IPS-20b (cell line): Measurements from ENCODE around the gene COMMD6.

Experiments
- H3K27ac ChIP-seq: one replicate; pipeline ENCODE4 v1.5.1; 2013; ENCODE audit warnings: low read length
- H3K27me3 ChIP-seq: 2 replicates; pipeline ENCODE4 v1.6.1; 2013; ENCODE audit warnings: mild to moderate bottlenecking, low read length, inconsistent platforms; ENCODE audit not compliant: insufficient read depth
- H3K36me3 ChIP-seq: 2 replicates; pipeline ENCODE4 v1.6.1; 2013; ENCODE audit warnings: low read depth, mild to moderate bottlenecking, inconsistent platforms, low read length, moderate library complexity; ENCODE audit not compliant: insufficient read depth
- H3K4me1 ChIP-seq: 2 replicates; pipeline ENCODE4 v1.6.1; 2013; ENCODE audit warnings: mild to moderate bottlenecking, control low read depth, inconsistent platforms, low read length, moderate library complexity; ENCODE audit not compliant: insufficient read depth
- H3K4me3 ChIP-seq: 2 replicates; pipeline ENCODE4 v1.5.1; 2013; ENCODE audit warnings: mild to moderate bottlenecking, low read length, inconsistent platforms
- H3K9ac ChIP-seq: 2 replicates; pipeline ENCODE4 v1.6.1; 2013; ENCODE audit warnings: low read depth, mild to moderate bottlenecking, inconsistent platforms, low read length, moderate library complexity
- H3K9me3 ChIP-seq: 2 replicates; pipeline ENCODE4 v1.6.1; 2013; ENCODE audit warnings: mild to moderate bottlenecking, low read depth, low read length, inconsistent platforms; ENCODE audit not compliant: insufficient read depth

The COMMD6 gene

GRCh38 chr13:75493156-75493555 is 44.5 kb downstream of the COMMD6 start:
- Histone ChIP-seq H3K9ac (no peak overlapping the region), H3K27me3 (no peaks in the 10 kb centered on the region), H3K4me1 (no peaks in the 10 kb centered on the region), H3K27ac (no peak overlapping the region), H3K4me3 (no peak overlapping the region), H3K36me3 (no peaks in the 10 kb centered on the region), H3K9me3 (no peaks in the 10 kb centered on the region)

- Histone ChIP-seq H3K4me1 (no peaks in the 10 kb centered on the region), H3K27ac (no peak overlapping the region), H3K9me3 (no peaks in the 10 kb centered on the region), H3K27me3 (no peaks in the 10 kb centered on the region), H3K9ac (no peak overlapping the region), H3K36me3 (no peaks in the 10 kb centered on the region), H3K4me3 (no peak overlapping the region)
Observed at GRCh38 chr13:75492389-75492788, 45.3 kb downstream of the COMMD6 start.

GRCh38 chr13:75491376-75491775 is 46.3 kb downstream of the COMMD6 start:
- H3K36me3 ChIP-seq, result no peaks in the 10 kb centered on the region
- H3K9me3 ChIP-seq, result no peaks in the 10 kb centered on the region
- 0 out of 2 replicates have a peak, but pooled peaks cover 1% of the 10 kb centered on the region for H3K4me1 ChIP-seq
- no peaks in the 10 kb centered on the region for H3K27me3 ChIP-seq
- no peak overlapping the region for H3K9ac ChIP-seq
- H3K27ac ChIP-seq, result no peak overlapping the region
- H3K4me3 ChIP-seq, result no peak overlapping the region

- Histone ChIP-seq H3K4me1 (peaks cover 12% of the 10 kb centered on the region), H3K9me3 (no peaks in the 10 kb centered on the region), H3K4me3 (no peak overlapping the region), H3K27ac (no peak overlapping the region), H3K27me3 (no peaks in the 10 kb centered on the region), H3K9ac (no peak overlapping the region), H3K36me3 (no peaks in the 10 kb centered on the region)
Observed at GRCh38 chr13:75489502-75490263, 48.0 kb downstream of the COMMD6 start.

GRCh38 chr13:75486146-75487062 is 51.2 kb downstream of the COMMD6 start:
- Histone ChIP-seq H3K27me3 (no peaks in the 10 kb centered on the region), H3K36me3 (no peaks in the 10 kb centered on the region), H3K4me3 (no peak overlapping the region), H3K9ac (peak overlapping the region; percentile 56; the same call in 1 of the 2 replicates), H3K9me3 (no peaks in the 10 kb centered on the region), H3K27ac (peak overlapping the region; percentile 16), H3K4me1 (peaks cover 17% of the 10 kb centered on the region)

- H3K9me3 ChIP-seq, result no peaks in the 10 kb centered on the region
- H3K9ac ChIP-seq, result peak overlapping the region; percentile 56; the same call in 1 of the 2 replicates
- peaks cover 17% of the 10 kb centered on the region for H3K4me1 ChIP-seq
- H3K4me3 ChIP-seq, result no peak overlapping the region
- H3K27ac ChIP-seq, result peak overlapping the region; percentile 16
- peaks cover 3% of the 10 kb centered on the region for H3K27me3 ChIP-seq
- no peaks in the 10 kb centered on the region for H3K36me3 ChIP-seq
Observed at GRCh38 chr13:75485286-75486062, 52.2 kb downstream of the COMMD6 start.

GRCh38 chr13:75482820-75483079 is 54.9 kb downstream of the COMMD6 start:
- peaks cover 12% of the 10 kb centered on the region for H3K27me3 ChIP-seq
- H3K4me3 ChIP-seq, result peak overlapping the region; percentile 93
- peak overlapping the region; percentile 78 for H3K9ac ChIP-seq
- H3K9me3 ChIP-seq, result no peaks in the 10 kb centered on the region
- H3K4me1 ChIP-seq, result peaks cover 17% of the 10 kb centered on the region
- H3K27ac ChIP-seq, result no peak overlapping the region
- no peaks in the 10 kb centered on the region for H3K36me3 ChIP-seq

- no peaks in the 10 kb centered on the region for H3K9me3 ChIP-seq
- H3K4me3 ChIP-seq, result peak within 1 kb of the TSS; percentile 93
- peaks cover 12% of the 10 kb centered on the region for H3K27me3 ChIP-seq
- H3K36me3 ChIP-seq, result no peaks in the 10 kb centered on the region
- H3K4me1 ChIP-seq, result peaks cover 19% of the 10 kb centered on the region
- no peak within 1 kb of the TSS for H3K27ac ChIP-seq
- peak within 1 kb of the TSS; percentile 78 for H3K9ac ChIP-seq
Observed at GRCh38 chr13:75482070-75482819, 55.4 kb downstream of the COMMD6 start, which contains the start of gene TBC1D4. TBC1D4 (minus strand) TSS chr13:75482169; CDS start chr13:75481767, 402 bp downstream.

GRCh38 chr13:75481176-75482069 is 56.2 kb downstream of the COMMD6 start:
- Histone ChIP-seq H3K9me3 (no peaks in the 10 kb centered on the region), H3K27ac (no peak overlapping the region), H3K4me1 (peaks cover 19% of the 10 kb centered on the region), H3K9ac (peak overlapping the region; percentile 78; the same call in 1 of the 2 replicates), H3K27me3 (peaks cover 12% of the 10 kb centered on the region), H3K36me3 (no peaks in the 10 kb centered on the region), H3K4me3 (peak overlapping the region; percentile 93)

GRCh38 chr13:75480671-75481175 is 56.9 kb downstream of the COMMD6 start:
- peaks cover 12% of the 10 kb centered on the region for H3K27me3 ChIP-seq
- H3K9me3 ChIP-seq, result no peaks in the 10 kb centered on the region
- peak overlapping the region; percentile 78; the same call in 1 of the 2 replicates for H3K9ac ChIP-seq
- peak overlapping the region; percentile 93 for H3K4me3 ChIP-seq
- no peak overlapping the region for H3K27ac ChIP-seq
- H3K36me3 ChIP-seq, result no peaks in the 10 kb centered on the region
- peaks cover 12% of the 10 kb centered on the region; the same call in 1 of the 2 replicates for H3K4me1 ChIP-seq
